Measurements from ENCODE around the gene KLK2.

The KLK2 gene

DNA sequence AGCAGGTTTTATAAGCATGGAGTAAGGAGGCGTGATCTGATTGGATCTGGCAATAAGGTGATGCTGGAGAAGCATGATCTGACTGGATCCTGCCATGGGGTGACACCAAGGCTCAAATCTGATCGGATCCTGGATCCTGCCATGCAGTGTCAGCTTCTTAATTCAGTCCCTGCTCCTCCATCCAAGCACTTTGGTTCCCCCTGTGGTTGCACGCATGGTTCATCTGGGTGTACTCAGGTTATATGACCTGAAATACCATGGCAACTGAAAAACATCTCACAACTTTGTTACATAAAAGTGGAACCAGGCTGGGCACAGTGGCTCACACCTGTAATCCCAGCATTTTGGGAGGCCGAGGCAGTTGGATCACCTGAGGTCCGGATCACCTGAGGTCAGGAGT lies 55.6 kb downstream of the KLK2 start:
- peak; percentile 36 to 53 for DNase-seq
